HG03280 (cell line): Measurements from ENCODE around the gene PFN3.
A peak's percentile ranks its signal among the peaks of the same experiment; 100 is the strongest.

Experiments
- ATAC-seq: cut with Tn5 transposase; IDR thresholded peaks from one replicate; pipeline ENCODE4 v1.9.1; 2021; ENCODE audit warnings: mild to moderate bottlenecking, moderate library complexity; ENCODE audit not compliant: unreplicated experiment

Gene PFN3

GRCh38 chr5:177374211-177374610 lies 26.2 kb downstream of the PFN3 start:
- no peak for ATAC-seq

- no peak for ATAC-seq
Measured at GRCh38 chr5:177373806-177374205, 26.7 kb downstream of the PFN3 start.

DNA sequence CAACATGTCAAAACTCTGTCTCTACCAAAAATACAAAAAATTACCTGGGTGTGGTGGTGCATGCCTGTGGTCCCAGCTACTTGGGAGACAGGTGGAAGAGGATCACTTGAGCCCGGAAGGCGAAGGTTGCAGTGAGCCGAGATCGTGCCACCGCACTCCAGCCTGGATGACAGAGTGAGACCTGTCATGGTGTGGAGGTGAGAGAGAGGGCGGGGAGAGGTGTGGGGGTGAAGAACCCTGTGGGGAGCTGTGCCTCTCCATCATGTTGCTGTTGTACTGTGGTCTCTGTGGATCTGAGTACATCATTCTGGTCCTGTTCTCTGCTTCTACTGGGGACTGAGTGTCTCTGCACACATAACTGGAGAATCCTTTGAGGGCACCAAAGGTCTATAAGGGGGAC lies 27.6 kb downstream of the PFN3 start:
- ATAC-seq = no peak

DNA sequence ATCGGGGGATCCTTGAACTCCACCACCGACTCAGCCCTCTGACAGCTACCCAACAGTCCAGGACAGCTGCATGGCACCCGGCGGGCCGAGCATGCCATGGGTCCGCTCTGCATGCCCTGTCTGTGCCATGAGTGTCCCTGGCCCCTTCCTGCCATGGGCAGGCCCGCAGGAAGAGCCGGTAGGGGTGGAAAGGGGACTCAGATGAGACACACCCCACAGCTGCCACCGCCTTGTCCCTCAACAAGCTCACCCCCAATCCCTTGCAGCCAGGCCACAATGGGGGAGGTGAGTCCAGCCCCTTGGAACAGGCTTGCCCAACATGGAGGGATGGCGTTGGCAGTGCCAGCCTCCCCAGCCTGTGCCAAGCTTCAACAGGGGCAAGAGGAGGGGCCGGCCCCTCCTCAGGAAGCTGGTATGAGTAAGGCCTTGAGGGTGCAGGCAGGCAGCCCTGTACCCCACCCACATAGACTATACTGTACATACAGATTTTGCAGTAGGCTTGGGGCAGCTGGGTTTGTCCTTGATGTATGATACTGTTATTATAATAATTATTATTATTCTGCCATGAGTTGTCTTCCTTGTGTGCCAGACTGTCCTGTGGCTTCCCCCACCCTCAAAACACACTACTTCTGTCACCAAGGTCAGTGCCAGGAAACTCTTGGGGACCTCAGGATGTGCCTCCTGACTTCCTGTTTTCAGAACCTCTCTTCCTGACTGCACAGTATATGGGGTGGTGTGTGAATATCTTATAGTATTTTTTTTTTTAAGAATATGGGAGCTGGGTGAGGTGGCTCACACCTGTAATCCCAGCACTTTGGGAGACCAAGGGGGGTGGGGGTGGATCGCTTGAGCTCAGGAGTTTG lies 28.2 kb downstream of the PFN3 start:
- no peak for ATAC-seq

DNA sequence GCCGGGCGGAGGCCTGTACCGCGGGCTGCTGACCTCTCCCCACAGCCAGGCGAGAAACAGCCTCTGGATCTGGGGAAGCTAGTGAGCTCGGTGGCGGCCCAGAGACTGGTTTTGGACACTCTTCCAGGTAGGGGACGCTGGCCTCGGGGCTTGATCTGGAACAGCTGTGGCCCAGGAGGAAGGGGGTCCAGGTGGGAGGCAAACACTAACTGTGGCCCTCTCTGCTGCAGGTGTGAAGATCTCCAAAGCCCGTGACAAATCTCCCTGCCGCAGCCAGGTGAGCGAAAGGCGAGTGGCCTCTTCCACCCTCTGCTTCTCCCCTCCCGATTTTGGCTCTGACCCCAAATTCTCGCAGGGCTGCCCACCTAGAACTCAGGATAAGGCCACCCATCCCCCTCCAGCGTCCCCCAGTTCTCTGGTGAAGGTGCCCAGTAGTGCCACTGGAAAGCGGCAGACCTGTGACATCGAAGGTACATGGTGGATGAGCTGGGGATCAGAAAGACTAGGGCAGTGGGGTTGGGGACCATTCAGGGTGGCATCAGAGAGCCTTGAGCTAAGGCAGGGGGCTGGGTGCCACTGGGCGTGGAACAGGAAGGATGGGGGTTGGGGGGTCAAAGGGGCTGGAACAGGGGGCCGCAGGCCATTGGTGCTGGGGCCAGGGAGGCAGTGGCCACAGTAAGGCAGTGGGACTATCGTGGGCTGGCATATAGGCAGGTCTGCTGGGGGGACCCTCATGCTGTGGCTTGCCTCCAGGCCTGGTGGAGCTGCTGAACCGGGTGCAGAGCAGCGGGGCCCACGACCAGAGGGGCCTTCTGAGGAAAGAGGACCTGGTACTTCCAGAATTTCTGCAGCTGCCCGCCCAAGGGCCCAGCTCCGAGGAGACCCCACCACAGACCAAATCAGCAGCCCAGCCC lies 29.1 kb downstream of the PFN3 start:
- no peak for ATAC-seq

- ATAC-seq = peak; percentile 72
Measured at GRCh38 chr5:177370488-177371119, 29.9 kb downstream of the PFN3 start.

GRCh38 chr5:177369645-177370440 lies 30.6 kb downstream of the PFN3 start:
- ATAC-seq = no peak

GRCh38 chr5:177368869-177369644 lies 31.4 kb downstream of the PFN3 start:
- no peak for ATAC-seq

DNA sequence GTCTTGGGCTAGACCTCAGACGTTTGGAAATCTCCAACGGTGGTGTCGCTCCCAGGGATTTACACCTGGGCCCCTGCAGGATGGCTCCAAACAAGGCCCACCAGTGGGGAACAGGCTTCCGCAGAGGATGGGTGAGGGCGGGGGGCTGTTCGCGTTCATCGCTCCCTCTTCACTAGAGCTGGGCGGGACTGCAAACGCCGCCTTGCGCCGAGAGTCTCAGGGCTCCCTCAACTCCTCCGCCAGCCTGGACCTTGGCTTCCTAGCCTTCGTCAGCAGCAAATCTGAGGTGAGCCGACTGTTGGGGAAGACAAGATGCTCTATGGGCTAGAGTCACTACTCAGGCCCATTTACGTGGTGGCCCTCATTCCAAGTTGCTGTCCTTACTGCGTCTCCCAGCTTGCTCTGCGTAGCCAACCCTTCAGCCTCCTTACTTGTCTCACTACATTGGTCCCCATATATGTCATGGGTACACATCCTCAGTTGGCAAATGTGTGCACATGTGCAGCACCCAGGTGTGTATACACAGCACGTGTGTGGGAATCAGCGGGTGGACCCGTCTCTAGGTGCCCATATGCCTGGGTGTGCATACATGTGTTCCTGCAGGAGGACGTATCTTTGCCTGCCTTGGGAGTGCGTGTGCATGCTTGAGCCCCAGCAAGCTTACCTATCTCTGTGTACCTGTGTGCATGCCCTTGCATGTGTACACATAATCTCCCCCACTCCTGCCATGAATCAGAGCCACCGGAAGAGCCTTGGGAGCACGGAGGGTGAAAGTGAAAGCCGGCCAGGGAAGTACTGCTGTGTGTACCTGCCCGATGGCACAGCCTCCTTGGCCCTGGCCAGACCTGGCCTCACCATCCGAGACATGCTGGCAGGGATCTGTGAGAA lies 32.2 kb downstream of the PFN3 start:
- ATAC-seq = no peak

GRCh38 chr5:177367323-177367848 lies 33.1 kb downstream of the PFN3 start:
- no peak for ATAC-seq

- ATAC-seq = no peak
Measured at GRCh38 chr5:177366528-177367322, 33.7 kb downstream of the PFN3 start.

GRCh38 chr5:177365845-177366527 lies 34.5 kb downstream of the PFN3 start:
- ATAC-seq = no peak

DNA sequence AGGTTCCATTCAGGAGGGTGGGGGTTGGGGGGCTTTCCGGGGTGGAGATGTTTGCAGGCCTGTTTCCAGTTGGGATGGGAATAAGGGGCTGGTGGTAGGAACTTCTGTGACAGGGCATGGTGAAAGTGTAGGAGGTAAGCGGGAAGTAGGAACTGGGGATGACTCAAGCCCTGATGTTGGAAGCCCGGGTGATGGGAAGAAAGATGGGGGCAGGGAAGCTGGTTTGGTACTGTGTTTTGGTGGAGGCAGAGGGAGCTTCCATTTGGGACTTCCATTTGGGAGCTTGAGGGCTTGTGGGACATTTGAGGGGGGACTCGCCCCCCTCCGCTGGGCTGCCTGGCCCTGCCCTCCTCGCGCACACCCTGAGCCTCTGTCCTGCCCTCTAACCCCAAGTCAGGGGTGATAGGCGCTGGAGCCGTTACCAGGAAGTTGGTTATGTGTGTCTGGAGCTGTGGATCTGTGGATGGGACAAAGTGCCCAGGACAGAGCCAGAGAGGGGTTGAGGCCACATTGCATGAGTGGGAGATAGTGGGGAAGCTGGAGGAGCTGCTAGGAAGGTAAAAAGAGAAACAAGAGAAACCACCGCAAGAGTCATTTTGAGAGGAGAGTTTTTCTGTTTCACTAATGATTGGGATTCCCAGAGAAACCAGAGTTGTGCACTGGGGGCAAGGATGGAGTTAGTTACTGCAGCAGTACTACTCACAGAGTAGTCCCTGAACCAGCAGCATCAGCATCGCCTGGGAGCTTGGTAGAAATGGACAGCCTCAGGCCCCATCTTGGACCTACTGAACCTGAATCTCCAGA lies 36.1 kb downstream of the PFN3 start:
- no peak for ATAC-seq

DNA sequence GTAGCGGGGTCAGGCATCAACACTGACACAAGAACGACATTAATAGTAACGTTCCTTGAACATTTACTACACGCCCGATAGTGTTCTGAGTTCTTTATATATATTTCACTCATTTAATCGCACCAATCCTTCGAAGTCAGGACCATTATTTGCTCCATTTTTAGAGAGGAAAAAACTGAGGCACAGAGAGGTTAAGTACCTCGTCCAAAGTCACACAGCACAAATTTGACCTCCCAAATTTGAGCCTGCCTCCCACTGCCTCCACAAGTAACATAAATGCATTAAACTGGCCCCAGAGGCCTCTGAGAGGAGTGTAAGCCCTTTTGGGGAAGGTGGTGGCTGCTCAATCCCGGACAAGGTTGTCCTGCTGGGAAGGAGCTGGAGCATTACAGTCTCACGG lies 36.9 kb downstream of the PFN3 start:
- ATAC-seq = no peak

GRCh38 chr5:177362610-177363507 lies 37.6 kb downstream of the PFN3 start:
- no peak for ATAC-seq

GRCh38 chr5:177362292-177362609 lies 38.2 kb downstream of the PFN3 start:
- no peak for ATAC-seq
